Natural killer cell (primary cell): Measurements from ENCODE around the gene AFAP1. TPM values are rescaled to one million over a fixed set of nuclear protein-coding genes. Genes with fewer than 3 reads are reported as not detected.
A peak's percentile ranks its signal among the peaks of the same experiment; 100 is the strongest.

Source experiments
- ATAC-seq, 3 donors: fragments of 150-1000 bp in 2 of 3; fragments of 200-7000 bp in 1 of 3; cut with Tn5 transposase; 1 replicate in 1 of 3; 2 replicates in 2 of 3; pipeline ENCODE4 v1.10.0; 2021; ENCODE audit warnings: mild to moderate bottlenecking in 2 of 3, moderate library complexity in 2 of 3
- DNase-seq, 2 donors: peaks; one replicate each; pipeline versions ENCODE4 v3.0.0 to v3.0.0-alpha.2; 2013 to 2021; ENCODE audit warnings: mixed read lengths in 1 of 2
- H3K27ac ChIP-seq: one replicate; pipeline ENCODE4 v1.5.1; 2013; ENCODE audit warnings: mild to moderate bottlenecking, low read length
- H3K27me3 ChIP-seq: one replicate; pipeline ENCODE4 v1.6.1; 2013; ENCODE audit warnings: low read length; ENCODE audit not compliant: control insufficient read depth, insufficient read depth
- H3K36me3 ChIP-seq: one replicate; pipeline ENCODE4 v1.6.1; 2013; ENCODE audit warnings: low read length; ENCODE audit not compliant: control insufficient read depth, insufficient read depth
- H3K4me1 ChIP-seq: one replicate; pipeline ENCODE4 v1.6.1; 2013; ENCODE audit warnings: low read length; ENCODE audit not compliant: control insufficient read depth, insufficient read depth
- H3K4me3 ChIP-seq: one replicate; pipeline ENCODE4 v1.5.1; 2013; ENCODE audit warnings: low read length
- H3K9me3 ChIP-seq: one replicate; pipeline ENCODE4 v1.6.1; 2013; ENCODE audit warnings: low read length; ENCODE audit not compliant: control insufficient read depth, insufficient read depth
- H3K27ac Mint-ChIP-seq, 2 donors: one replicate each; pipeline ENCODE4 v1.8.0; 2022; ENCODE audit warnings: mild to moderate bottlenecking in 2 of 2, mixed read lengths in 2 of 2, moderate library complexity in 1 of 2
- H3K27me3 Mint-ChIP-seq, 2 donors: one replicate each; pipeline ENCODE4 v1.8.0; 2022; ENCODE audit warnings: low read depth in 2 of 2, mixed read lengths in 2 of 2
- H3K36me3 Mint-ChIP-seq: one replicate; pipeline ENCODE4 v1.8.0; 2022; ENCODE audit warnings: mixed read lengths
- H3K4me1 Mint-ChIP-seq, 2 donors: one replicate each; pipeline ENCODE4 v1.8.0; 2022; ENCODE audit warnings: mixed read lengths in 2 of 2
- H3K4me3 Mint-ChIP-seq: one replicate; pipeline ENCODE4 v1.8.0; 2022; ENCODE audit warnings: mild to moderate bottlenecking, moderate library complexity, mixed read lengths
- H3K9me3 Mint-ChIP-seq, 2 donors: one replicate each; pipeline ENCODE4 v1.8.0; 2022; ENCODE audit warnings: mixed read lengths in 2 of 2
- CTCF ChIP-seq: fragments of 200-600 bp; IDR thresholded peaks from one replicate; pipeline ENCODE4 v1.8.0; 2022; ENCODE audit warnings: antibody characterized with exemption
- WGBS: methylation state at CpG from one replicate; pipeline ENCODE4 v1.1.7; 2013; ENCODE audit warnings: missing lambda C conversion rate; ENCODE audit not compliant: insufficient coverage; 5-methylcytosine and 5-hydroxymethylcytosine counted together
- intact Hi-C: fragments of 100-400 bp; cut with micrococcal nuclease; formaldehyde crosslinking; loops from one replicate; pipeline ENCODE4 v1.14.2; 2022
- total RNA-seq, 4 donors: library from RNA; stranded (reverse); fragments of 120-200 nt in 1 of 4; gene quantifications; one replicate each; pipeline versions ENCODE4 v1.2.3 to v1.2.4, GENCODE V29; 2013 to 2022

Gene AFAP1
- total RNA-seq, 3 donors from 2014 or later (not counting 1 experiment from before 2014, with no cell fraction given): 4.9 to 12.5 (median 9.5) TPM

GRCh38 chr4:7966281-7967062 is 26.8 kb upstream of the AFAP1 start:
- Histone ChIP-seq H3K36me3 (no peaks in the 10 kb centered on the region), H3K4me1 (peaks cover 76% of the 10 kb centered on the region), H3K9me3 (no peaks in the 10 kb centered on the region), H3K27ac (peak overlapping the region; percentile 96), H3K27me3 (no peaks in the 10 kb centered on the region), H3K4me3 (no peak overlapping the region)
- no peak for DNase-seq
- intact Hi-C loops: loop anchor here (5.0 kb wide), 2 partner anchors 99 to 314 kb away; no protein-coding TSS in a partner anchor
- Mint-ChIP-seq H3K27me3 (no peaks in the 10 kb centered on the region), H3K9me3 (no peaks in the 10 kb centered on the region), H3K4me3 (peak overlapping the region; percentile 59), H3K4me1 (peaks cover 60 to 84% of the 10 kb centered on the region in 2 donors), H3K27ac (peak overlapping the region; percentile 93 to 100), H3K36me3 (no peaks in the 10 kb centered on the region)
- 82% methylated on average over 36 of the region's 37 CpGs for WGBS
- ATAC-seq: no peak
- no peak for TF ChIP-seq CTCF

- peaks cover 63 to 81% of the 10 kb centered on the region in 2 donors for H3K4me1 Mint-ChIP-seq
- Histone ChIP-seq H3K27ac (peak overlapping the region; percentile 93), H3K36me3 (no peaks in the 10 kb centered on the region), H3K9me3 (no peaks in the 10 kb centered on the region), H3K4me1 (peaks cover 76% of the 10 kb centered on the region), H3K27me3 (no peaks in the 10 kb centered on the region), H3K4me3 (no peak overlapping the region)
- H3K4me3 Mint-ChIP-seq: peak overlapping the region; percentile 80
- no peak for TF ChIP-seq CTCF
- H3K9me3 Mint-ChIP-seq: no peaks in the 10 kb centered on the region
- peak; percentile 63 to 88 for DNase-seq
- intact Hi-C loops: loop anchor here (5.0 kb wide), 2 partner anchors 98 to 313 kb away; no protein-coding TSS in a partner anchor
- WGBS: 44% methylated on average over 23 of the region's 23 CpGs
- peak overlapping the region; percentile 93 to 100 for H3K27ac Mint-ChIP-seq
- H3K36me3 Mint-ChIP-seq: no peaks in the 10 kb centered on the region
- ATAC-seq: peak; percentile 46 to 56 (median 52)
- H3K27me3 Mint-ChIP-seq: no peaks in the 10 kb centered on the region
These were observed 25.4 kb upstream of the AFAP1 start for GRCh38 chr4:7964890-7965662.

GRCh38 chr4:7964459-7964858 is 24.8 kb upstream of the AFAP1 start:
- Mint-ChIP-seq H3K27me3 (no peaks in the 10 kb centered on the region), H3K36me3 (no peaks in the 10 kb centered on the region), H3K4me1 (peaks cover 57 to 75% of the 10 kb centered on the region in 2 donors), H3K27ac (peak overlapping the region; percentile 93 to 100), H3K9me3 (no peaks in the 10 kb centered on the region), H3K4me3 (peak overlapping the region; percentile 42)
- Histone ChIP-seq H3K4me3 (no peak overlapping the region), H3K4me1 (peaks cover 70% of the 10 kb centered on the region), H3K36me3 (no peaks in the 10 kb centered on the region), H3K9me3 (no peaks in the 10 kb centered on the region), H3K27me3 (no peaks in the 10 kb centered on the region), H3K27ac (peak overlapping the region; percentile 93)
- DNase-seq (peak in 1 of 2 donors; percentile 77), ATAC-seq (peak; percentile 40 to 59 (median 58))
- 60% methylated on average over 4 of the region's 5 CpGs for WGBS
- TF ChIP-seq CTCF: no peak
- intact Hi-C loops: no loop called here
